ENCODE measurements around the gene ENG.

ENG gene

GRCh38 chr9:127903557-127904475 is 49.4 kb upstream of the ENG start (continued):
- peak; percentile 16; the same call in 1 of the 2 replicates for TF ChIP-seq SP2 (tag by site-specific recombination; IDR thresholded peaks at IDR 0.05)
- TF ChIP-seq GLIS1 (tag by site-specific recombination; IDR thresholded peaks at IDR 0.05) = 0 out of 2 replicates have a peak, but pooled peaks have one; percentile 17
- TF ChIP-seq ZNF514 (tag by site-specific recombination; IDR thresholded peaks at IDR 0.05) = no peak
- peak; percentile 22; the same call in 1 of the 2 replicates for TF ChIP-seq KLF1 (tag by site-specific recombination; IDR thresholded peaks at IDR 0.05)
- no peak for TF ChIP-seq ZNF658 (tag by site-specific recombination; IDR thresholded peaks at IDR 0.05)
- no peak for TF ChIP-seq ZSCAN30 (tag by site-specific recombination; IDR thresholded peaks at IDR 0.05)

GRCh38 chr9:127899128-127899943 is 44.9 kb upstream of the ENG start, which contains the start of gene ST6GALNAC6:
TSS of gene ST6GALNAC6 (minus strand) at chr9:127899603. CDS start at chr9:127897981, 1,622 bp downstream.
- POLR2A ChIA-PET = interaction anchor here (1.3 to 2.0 kb wide), 3 partner anchors 17 to 448 kb away, joined by 3 to 9 read pairs (median 3); partner anchors contain the start of genes LRSAM1, RPL12 and ST6GALNAC4
- CTCF ChIA-PET = interaction anchor here (0.6 to 0.9 kb wide), 3 partner anchors 8 to 108 kb away, joined by 3 to 5 read pairs (median 4); no protein-coding TSS in a partner anchor
- H3K4me1 ChIP-seq (ENCODE audit: control insufficient read depth, insufficient read depth, low read length) = no peaks in the 10 kb centered on the region
- TF ChIP-seq, protein P1, sequence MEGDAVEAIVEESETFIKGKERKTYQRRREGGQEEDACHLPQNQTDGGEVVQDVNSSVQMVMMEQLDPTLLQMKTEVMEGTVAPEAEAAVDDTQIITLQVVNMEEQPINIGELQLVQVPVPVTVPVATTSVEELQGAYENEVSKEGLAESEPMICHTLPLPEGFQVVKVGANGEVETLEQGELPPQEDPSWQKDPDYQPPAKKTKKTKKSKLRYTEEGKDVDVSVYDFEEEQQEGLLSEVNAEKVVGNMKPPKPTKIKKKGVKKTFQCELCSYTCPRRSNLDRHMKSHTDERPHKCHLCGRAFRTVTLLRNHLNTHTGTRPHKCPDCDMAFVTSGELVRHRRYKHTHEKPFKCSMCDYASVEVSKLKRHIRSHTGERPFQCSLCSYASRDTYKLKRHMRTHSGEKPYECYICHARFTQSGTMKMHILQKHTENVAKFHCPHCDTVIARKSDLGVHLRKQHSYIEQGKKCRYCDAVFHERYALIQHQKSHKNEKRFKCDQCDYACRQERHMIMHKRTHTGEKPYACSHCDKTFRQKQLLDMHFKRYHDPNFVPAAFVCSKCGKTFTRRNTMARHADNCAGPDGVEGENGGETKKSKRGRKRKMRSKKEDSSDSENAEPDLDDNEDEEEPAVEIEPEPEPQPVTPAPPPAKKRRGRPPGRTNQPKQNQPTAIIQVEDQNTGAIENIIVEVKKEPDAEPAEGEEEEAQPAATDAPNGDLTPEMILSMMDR (tag by site-specific recombination; IDR thresholded peaks at IDR 0.05) = no peak
- TF ChIP-seq ZFP3 (tag by site-specific recombination; IDR thresholded peaks at IDR 0.05; ENCODE audit: low read depth) (no peak), ZNF202 (tag by site-specific recombination; IDR thresholded peaks at IDR 0.05; ENCODE audit: borderline replicate concordance) (no peak), ZNF175 (tag by site-specific recombination; IDR thresholded peaks at IDR 0.05) (no peak), ZNF560 (tag by site-specific recombination; IDR thresholded peaks at IDR 0.05; ENCODE audit: borderline replicate concordance) (no peak), ZNF23 (tag by site-specific recombination; IDR thresholded peaks at IDR 0.05; ENCODE audit: borderline replicate concordance) (no peak), ZNF114 (tag by site-specific recombination; IDR thresholded peaks at IDR 0.05) (no peak), MZF1 (tag by site-specific recombination; IDR thresholded peaks at IDR 0.05; ENCODE audit: borderline replicate concordance) (no peak), ZBTB48 (tag by site-specific recombination; IDR thresholded peaks at IDR 0.05) (peak; percentile 75), SCRT2 (tag by site-specific recombination; IDR thresholded peaks at IDR 0.05) (no peak), ZNF555 (tag by site-specific recombination; conservative IDR thresholded peaks at IDR 0.05) (no peak), INSM2 (tag by site-specific recombination; IDR thresholded peaks at IDR 0.05) (no peak), GLIS1 (tag by site-specific recombination; IDR thresholded peaks at IDR 0.05) (peak; percentile 95), ZNF354C (tag by site-specific recombination; IDR thresholded peaks at IDR 0.05; ENCODE audit: borderline replicate concordance, low read depth) (no peak), ZNF19 (tag by site-specific recombination; IDR thresholded peaks at IDR 0.05; ENCODE audit: low read depth) (no peak), ZNF624 (tag by site-specific recombination; IDR thresholded peaks at IDR 0.05) (no peak), KLF16 (tag by site-specific recombination; IDR thresholded peaks at IDR 0.05) (no peak), YY1 (tag by site-specific recombination; IDR thresholded peaks at IDR 0.05) (no peak), ZNF510 (tag by site-specific recombination; IDR thresholded peaks at IDR 0.05; ENCODE audit: insufficient replicate concordance) (no peak), ZNF155 (tag by site-specific recombination; IDR thresholded peaks at IDR 0.05) (no peak), ZBTB6 (tag by site-specific recombination; IDR thresholded peaks at IDR 0.05) (no peak), ZIC2 (tag by site-specific recombination; IDR thresholded peaks at IDR 0.05) (peak; percentile 75), ZNF658 (tag by site-specific recombination; IDR thresholded peaks at IDR 0.05) (no peak)
- TF ChIP-seq, protein P2, sequence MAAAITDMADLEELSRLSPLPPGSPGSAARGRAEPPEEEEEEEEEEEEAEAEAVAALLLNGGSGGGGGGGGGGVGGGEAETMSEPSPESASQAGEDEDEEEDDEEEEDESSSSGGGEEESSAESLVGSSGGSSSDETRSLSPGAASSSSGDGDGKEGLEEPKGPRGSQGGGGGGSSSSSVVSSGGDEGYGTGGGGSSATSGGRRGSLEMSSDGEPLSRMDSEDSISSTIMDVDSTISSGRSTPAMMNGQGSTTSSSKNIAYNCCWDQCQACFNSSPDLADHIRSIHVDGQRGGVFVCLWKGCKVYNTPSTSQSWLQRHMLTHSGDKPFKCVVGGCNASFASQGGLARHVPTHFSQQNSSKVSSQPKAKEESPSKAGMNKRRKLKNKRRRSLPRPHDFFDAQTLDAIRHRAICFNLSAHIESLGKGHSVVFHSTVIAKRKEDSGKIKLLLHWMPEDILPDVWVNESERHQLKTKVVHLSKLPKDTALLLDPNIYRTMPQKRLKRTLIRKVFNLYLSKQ (tag by site-specific recombination; IDR thresholded peaks at IDR 0.05; ENCODE audit: borderline replicate concordance) = no peak

More at GRCh38 chr9:127899128-127899943, 44.9 kb upstream of the ENG start, which contains the start of gene ST6GALNAC6:
- Histone ChIP-seq H3K36me3 (ENCODE audit: control insufficient read depth in 2 of 2, insufficient read depth in 1 of 2, low read length in 2 of 2) (peaks cover 0 to 26% of the 10 kb centered on the region in 2 experiments; a peak in 1 of 3 replicates), H3K4me3 (ENCODE audit: low read depth, low read length) (peak within 1 kb of the TSS; percentile 86), H3K27ac (ENCODE audit: extremely low read depth, low read depth, low read length) (peak within 1 kb of the TSS; percentile 78; the same call in 1 of the 2 replicates), H3K9me3 (ENCODE audit: control insufficient read depth, insufficient read depth, low read depth, low read length) (no peaks in the 10 kb centered on the region)

Data from HEK293 (cell line).